ENCODE results near the gene FSHB. TPM values are rescaled to one million over a fixed set of nuclear protein-coding genes. Genes with fewer than 3 reads are reported as not detected.

FSHB gene
- total and polyA plus RNA-seq, 2 of the 8 experiments (the other 6 are each of a cell fraction or from before 2014, with no cell fraction given): not detected

DNA sequence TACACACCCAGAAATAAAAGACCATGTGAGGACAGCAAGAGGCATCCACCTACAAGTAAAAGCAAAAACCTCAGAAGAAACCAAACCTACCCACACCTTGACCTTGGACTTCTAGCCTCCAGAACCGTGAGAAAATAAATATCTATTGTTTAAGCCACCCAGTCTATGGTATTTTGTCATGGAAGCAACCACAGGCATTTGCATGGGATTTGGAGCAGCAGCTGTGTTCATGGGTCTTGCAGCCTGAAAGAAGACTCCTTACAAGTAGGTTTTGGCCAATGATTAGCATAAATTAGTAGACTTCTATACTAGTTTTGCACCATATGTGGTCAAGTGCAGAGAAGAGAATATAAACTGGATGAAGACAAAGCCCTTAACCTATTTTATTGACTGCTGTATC, 27.9 kb downstream of the FSHB start:
- H3K56ac ChIP-seq (replicated peaks; ENCODE audit: insufficient read length, low read depth, low read length): no peak overlapping the region
- TF ChIP-seq GABPA (IDR thresholded peaks at IDR 0.05; ENCODE audit: borderline replicate concordance, insufficient read depth, low read length): no peak
- no peak for TF ChIP-seq SIX5 (IDR thresholded peaks at IDR 0.05; ENCODE audit: low read depth, low read length)
- no peak for TF ChIP-seq TCF12 (IDR thresholded peaks at IDR 0.05; ENCODE audit: low read depth, low read length)
- no peak for TF ChIP-seq KDM4A (IDR thresholded peaks at IDR 0.05; ENCODE audit: low read depth, low read length, severe bottlenecking)
- TF ChIP-seq TBP (IDR thresholded peaks at IDR 0.05; ENCODE audit: low read depth, low read length): no peak
- TF ChIP-seq HDAC2 (IDR thresholded peaks at IDR 0.05; ENCODE audit: borderline replicate concordance in 1 of 2, low read depth in 2 of 2, low read length in 2 of 2): no peak
- no peak for TF ChIP-seq CREB1 (IDR thresholded peaks at IDR 0.05)
- TF ChIP-seq SRF (IDR thresholded peaks at IDR 0.05; ENCODE audit: low read depth, low read length): no peak

More for the DNA sequence above, 27.9 kb downstream of the FSHB start:
- Histone ChIP-seq H2BK12ac (ENCODE audit: low read depth, low read length) (no peak overlapping the region), H3K79me1 (ENCODE audit: low read depth, low read length) (no peaks in the 10 kb centered on the region), H3K4me2 (ENCODE audit: insufficient read depth in 1 of 2, low read depth in 2 of 2, low read length in 2 of 2) (no peak overlapping the region), H3K79me2 (ENCODE audit: control insufficient read depth in 1 of 2, insufficient read depth in 2 of 2, low read length in 2 of 2) (no peaks in the 10 kb centered on the region), H4K8ac (ENCODE audit: extremely low read depth, insufficient read depth, low read length) (no peak overlapping the region), H3K4ac (replicated peaks; ENCODE audit: insufficient read length, low read depth, low read length) (no peak overlapping the region), H3K9me3 (ENCODE audit: insufficient read depth in 2 of 2, low read depth in 1 of 2, low read length in 1 of 2) (no peaks in the 10 kb centered on the region), H4K91ac (replicated peaks; ENCODE audit: insufficient read length, low read length) (no peak overlapping the region), H3K36me3 (ENCODE audit: control insufficient read depth in 2 of 4, insufficient read depth in 4 of 4, low read length in 3 of 4) (no peaks in the 10 kb centered on the region), H3K27me3 (replicated peaks in 1 of 4; ENCODE audit: control insufficient read depth in 3 of 4, extremely low read depth in 1 of 4, insufficient read depth in 3 of 4, low read length in 3 of 4) (no peaks in the 10 kb centered on the region), H2BK120ac (replicated peaks; ENCODE audit: low read depth, low read length) (no peak overlapping the region), H2AK5ac (ENCODE audit: low read depth, low read length) (no peak overlapping the region), H4K20me1 (replicated peaks in 1 of 2; ENCODE audit: control insufficient read depth in 1 of 2, insufficient read depth in 2 of 2, low read length in 2 of 2) (no peaks in the 10 kb centered on the region), H2BK5ac (ENCODE audit: low read depth, low read length) (no peak overlapping the region), H3K23ac (ENCODE audit: insufficient read length) (no peak overlapping the region), H2BK20ac (ENCODE audit: low read length) (no peak overlapping the region), H3K4me3 (ENCODE audit: extremely low read depth in 1 of 4, insufficient read depth in 2 of 4, low read depth in 3 of 4, low read length in 4 of 4) (no peak overlapping the region), H2BK15ac (ENCODE audit: low read length) (no peak overlapping the region), H3K4me1 (replicated peaks in 1 of 4; ENCODE audit: control insufficient read depth in 3 of 4, insufficient read depth in 4 of 4, low read length in 3 of 4) (no peaks in the 10 kb centered on the region), H3K18ac (ENCODE audit: extremely low read depth, low read length) (no peak overlapping the region), H3K23me2 (ENCODE audit: low read depth, low read length) (no peaks in the 10 kb centered on the region), H4K5ac (ENCODE audit: insufficient read length, low read depth, low read length) (no peak overlapping the region), H3K14ac (ENCODE audit: insufficient read length) (no peak overlapping the region), H3K27ac (ENCODE audit: low read depth, low read length) (no peak overlapping the region), H2AFZ (ENCODE audit: low read length) (no peak overlapping the region), H3K9ac (replicated peaks in 1 of 4; ENCODE audit: extremely low read depth in 1 of 4, low read depth in 3 of 4, low read length in 3 of 4) (no peak overlapping the region)
- POLR2A ChIA-PET (ENCODE audit: partially characterized antibody): no interaction called here
- 83% methylated on average over 1 of the region's 1 CpG; no CpG with 5 or more reads in 1 of the 2 experiments for WGBS, 2 experiments (ENCODE audit: extremely low coverage in 1 of 2, insufficient coverage in 1 of 2, insufficient read length in 1 of 2, insufficient replicate concordance in 2 of 2, low coverage in 1 of 2, low lambda C conversion rate in 2 of 2, missing lambda C conversion rate in 1 of 2)
- FAIRE-seq (no peak), DNase-seq (ENCODE audit: low read depth in 1 of 2, low spot score in 2 of 2) (no peak)
- CTCF ChIA-PET (ENCODE audit: partially characterized antibody): no interaction called here

Measured in H1 (cell line).